ENCODE results near the gene ADD3. TPM values are rescaled to one million over a fixed set of nuclear protein-coding genes. Genes with fewer than 3 reads are reported as not detected.

ADD3 gene
- polyA plus RNA-seq, 1 experiment: 192 TPM

DNA sequence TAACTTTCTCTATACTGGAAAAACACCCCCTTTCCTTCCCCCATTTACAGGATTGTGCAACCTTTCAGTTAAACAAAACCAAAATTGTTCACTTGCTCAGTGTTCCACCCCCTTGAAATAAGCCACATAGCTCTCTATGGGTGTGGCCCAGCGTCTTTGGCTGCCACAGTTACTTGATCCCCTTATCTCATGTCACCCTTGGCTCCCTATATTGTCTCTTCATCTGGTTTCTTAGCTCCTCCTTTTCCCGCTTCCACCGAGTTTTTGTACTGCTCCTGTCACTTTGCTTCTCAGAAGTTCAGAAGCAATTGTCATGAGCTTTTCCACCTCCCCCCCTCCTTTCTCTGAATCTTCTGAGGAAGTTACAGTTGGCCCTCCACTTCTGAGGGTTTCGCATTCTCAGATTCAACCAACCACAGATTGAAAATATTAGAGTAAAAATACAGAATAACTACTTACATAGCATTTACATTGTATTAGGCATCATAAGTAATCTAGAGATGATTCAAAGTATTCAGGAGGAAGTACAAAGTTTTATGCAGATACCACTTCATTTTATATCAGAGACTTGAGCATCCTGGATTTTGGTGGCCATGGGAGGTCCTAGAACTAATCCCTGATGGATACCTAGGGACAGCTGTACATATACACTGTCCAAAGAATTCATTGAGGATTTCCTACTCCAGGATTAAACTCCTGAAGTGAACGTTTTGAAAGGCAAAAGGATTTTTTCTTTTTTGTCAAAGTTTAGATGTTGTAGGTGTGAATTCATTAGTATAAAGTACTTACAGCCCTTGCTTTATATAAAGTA is 60.4 kb downstream of the ADD3 start:
- CTCF ChIA-PET: interaction anchor here (4.3 kb wide), 1 partner anchor 184 kb away, joined by 18 read pairs; no protein-coding TSS in a partner anchor
- POLR2A ChIA-PET: no interaction called here

DNA sequence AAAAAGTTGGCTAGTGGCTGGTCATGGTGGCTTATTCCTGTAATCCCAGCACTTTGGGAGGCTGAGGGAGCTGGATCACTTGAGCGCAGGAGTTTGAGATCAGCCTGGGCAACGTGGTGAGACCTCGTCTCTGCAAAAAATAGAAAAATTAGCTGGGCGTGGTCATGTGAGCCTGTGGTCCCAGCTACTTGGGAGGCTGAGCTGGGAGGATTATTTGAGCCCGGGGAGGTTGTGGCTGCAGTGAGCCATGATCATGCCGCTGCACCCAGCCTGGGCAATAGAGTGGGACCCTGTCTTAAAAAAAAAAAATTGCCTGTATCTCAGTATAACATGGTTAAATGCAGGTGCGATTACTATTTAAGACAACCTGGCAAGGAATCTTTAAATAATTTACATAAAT is 61.0 kb downstream of the ADD3 start:
- H3K9me3 ChIP-seq (ENCODE audit: control insufficient read depth, insufficient read depth, low read length): no peaks in the 10 kb centered on the region
- H3K4me3 ChIP-seq (ENCODE audit: low read depth, low read length): no peak overlapping the region
- no peak overlapping the region for H3K27ac ChIP-seq (ENCODE audit: low read depth, low read length)
- TF ChIP-seq, protein P1, sequence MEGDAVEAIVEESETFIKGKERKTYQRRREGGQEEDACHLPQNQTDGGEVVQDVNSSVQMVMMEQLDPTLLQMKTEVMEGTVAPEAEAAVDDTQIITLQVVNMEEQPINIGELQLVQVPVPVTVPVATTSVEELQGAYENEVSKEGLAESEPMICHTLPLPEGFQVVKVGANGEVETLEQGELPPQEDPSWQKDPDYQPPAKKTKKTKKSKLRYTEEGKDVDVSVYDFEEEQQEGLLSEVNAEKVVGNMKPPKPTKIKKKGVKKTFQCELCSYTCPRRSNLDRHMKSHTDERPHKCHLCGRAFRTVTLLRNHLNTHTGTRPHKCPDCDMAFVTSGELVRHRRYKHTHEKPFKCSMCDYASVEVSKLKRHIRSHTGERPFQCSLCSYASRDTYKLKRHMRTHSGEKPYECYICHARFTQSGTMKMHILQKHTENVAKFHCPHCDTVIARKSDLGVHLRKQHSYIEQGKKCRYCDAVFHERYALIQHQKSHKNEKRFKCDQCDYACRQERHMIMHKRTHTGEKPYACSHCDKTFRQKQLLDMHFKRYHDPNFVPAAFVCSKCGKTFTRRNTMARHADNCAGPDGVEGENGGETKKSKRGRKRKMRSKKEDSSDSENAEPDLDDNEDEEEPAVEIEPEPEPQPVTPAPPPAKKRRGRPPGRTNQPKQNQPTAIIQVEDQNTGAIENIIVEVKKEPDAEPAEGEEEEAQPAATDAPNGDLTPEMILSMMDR (IDR thresholded peaks at IDR 0.05; ENCODE audit: low read depth, low read length): no peak
- CTCF ChIA-PET: interaction anchor here (1.1 to 4.3 kb wide), 3 partner anchors 10 to 185 kb away, joined by 3 to 18 read pairs (median 4); no protein-coding TSS in a partner anchor
- no peaks in the 10 kb centered on the region for H3K27me3 ChIP-seq (ENCODE audit: control insufficient read depth, insufficient read depth, low read length)
- no peak for DNase-seq (ENCODE audit: low read depth, low spot score)
- POLR2A ChIA-PET: no interaction called here

More for the DNA sequence above, 60.4 kb downstream of the ADD3 start:
- H3K4me3 ChIP-seq (ENCODE audit: low read depth, low read length): no peak overlapping the region
- TF ChIP-seq, protein P1 (IDR thresholded peaks at IDR 0.05; ENCODE audit: low read depth, low read length): no peak
- no peak overlapping the region for H3K27ac ChIP-seq (ENCODE audit: low read depth, low read length)
- DNase-seq (ENCODE audit: low read depth, low spot score): no peak
- H3K9me3 ChIP-seq (ENCODE audit: control insufficient read depth, insufficient read depth, low read length): no peaks in the 10 kb centered on the region
- H3K27me3 ChIP-seq (ENCODE audit: control insufficient read depth, insufficient read depth, low read length): no peaks in the 10 kb centered on the region

DNA sequence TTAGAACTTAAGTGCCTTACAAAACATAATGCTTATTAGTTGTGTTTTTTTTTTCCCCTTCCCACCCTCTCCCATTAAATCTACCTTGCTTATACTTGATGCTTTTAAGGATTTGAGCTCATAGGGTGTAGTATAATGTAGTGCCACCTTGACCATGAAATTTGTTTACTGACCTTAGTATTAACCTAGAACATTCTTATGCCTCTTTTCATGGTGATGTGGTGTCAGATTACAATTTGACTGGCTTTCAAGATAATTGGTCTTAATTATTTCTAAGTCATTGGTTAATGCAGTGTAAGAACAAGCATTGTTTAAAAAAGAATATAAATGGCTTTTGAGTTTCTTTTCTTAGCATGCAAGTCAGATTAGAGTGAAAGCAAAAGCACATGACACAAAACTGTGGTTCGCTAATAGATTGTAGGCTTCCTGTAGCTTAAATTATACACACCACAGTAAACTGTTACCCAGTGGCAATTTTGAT is 61.8 kb downstream of the ADD3 start:
- Histone ChIP-seq H3K4me3 (ENCODE audit: low read depth, low read length) (no peak overlapping the region), H3K27ac (ENCODE audit: low read depth, low read length) (no peak overlapping the region), H3K9me3 (ENCODE audit: control insufficient read depth, insufficient read depth, low read length) (no peaks in the 10 kb centered on the region), H3K27me3 (ENCODE audit: control insufficient read depth, insufficient read depth, low read length) (no peaks in the 10 kb centered on the region)
- no peak for DNase-seq (ENCODE audit: low read depth, low spot score)
- TF ChIP-seq, protein P1 (IDR thresholded peaks at IDR 0.05; ENCODE audit: low read depth, low read length): no peak
- ChIA-PET POLR2A (no interaction called here), CTCF (interaction anchor here (1.1 to 4.3 kb wide), 3 partner anchors 11 to 185 kb away, joined by 3 to 18 read pairs (median 4); no protein-coding TSS in a partner anchor)

DNA sequence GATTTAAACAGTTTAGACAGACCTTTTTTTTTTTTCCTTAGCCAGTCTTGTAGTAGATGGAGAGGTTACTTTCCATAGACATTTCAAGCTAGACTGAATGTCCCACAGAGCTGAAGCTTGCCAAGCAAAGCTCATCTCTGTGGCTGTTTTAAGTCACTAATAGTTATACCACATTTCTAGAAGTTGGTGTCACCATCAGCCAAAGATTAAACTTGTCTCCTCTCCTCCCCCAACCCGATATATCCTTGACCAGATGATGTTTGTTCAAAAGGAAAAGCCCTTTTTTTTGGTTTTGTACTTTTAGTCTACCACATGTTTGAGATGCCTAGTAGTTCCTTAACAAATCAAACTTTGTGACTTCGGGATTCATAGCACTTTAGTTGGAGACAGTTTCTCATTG is 66.1 kb downstream of the ADD3 start:
- ChIA-PET CTCF (interaction anchor here (1.0 to 2.2 kb wide), 2 partner anchors 10 to 190 kb away, joined by 3 to 12 read pairs; no protein-coding TSS in a partner anchor), POLR2A (no interaction called here)
- no peak for DNase-seq (ENCODE audit: low read depth, low spot score)
- Histone ChIP-seq H3K9me3 (ENCODE audit: control insufficient read depth, insufficient read depth, low read length) (no peaks in the 10 kb centered on the region), H3K27me3 (ENCODE audit: control insufficient read depth, insufficient read depth, low read length) (no peaks in the 10 kb centered on the region), H3K4me3 (ENCODE audit: low read depth, low read length) (no peak overlapping the region), H3K27ac (ENCODE audit: low read depth, low read length) (no peak overlapping the region)
- TF ChIP-seq, protein P1 (IDR thresholded peaks at IDR 0.05; ENCODE audit: low read depth, low read length): no peak

DNA sequence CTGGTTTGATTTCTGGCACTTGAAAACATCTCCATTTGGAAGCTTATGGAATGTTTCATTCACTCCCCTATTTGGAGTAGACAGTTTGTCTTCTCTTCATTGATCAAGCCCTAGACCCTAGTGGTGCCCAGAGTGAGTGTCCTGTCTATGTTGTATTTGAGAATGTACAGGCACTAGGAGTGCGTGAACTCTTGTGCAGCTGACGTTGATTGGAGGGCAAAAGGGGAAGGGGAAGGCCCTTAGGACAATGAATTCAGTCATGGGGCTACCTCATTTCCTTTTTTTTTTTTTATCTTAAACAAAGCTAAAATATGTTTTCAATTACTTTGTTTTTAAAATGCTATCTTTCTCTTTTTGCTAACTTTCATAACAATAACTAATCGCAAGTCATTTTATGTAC is 66.5 kb downstream of the ADD3 start:
- peak overlapping the region; percentile 1 for H3K27ac ChIP-seq (ENCODE audit: low read depth, low read length)
- TF ChIP-seq, protein P1 (IDR thresholded peaks at IDR 0.05; ENCODE audit: low read depth, low read length): no peak
- ChIA-PET CTCF (interaction anchor here (1.0 to 2.2 kb wide), 2 partner anchors 10 to 190 kb away, joined by 3 to 12 read pairs; no protein-coding TSS in a partner anchor), POLR2A (interaction anchor here (2.0 kb wide), 1 partner anchor 67 kb away, joined by 13 read pairs; the partner anchor contains the start of gene ADD3)
- DNase-seq (ENCODE audit: low read depth, low spot score): no peak
- no peak overlapping the region for H3K4me3 ChIP-seq (ENCODE audit: low read depth, low read length)
- no peaks in the 10 kb centered on the region for H3K27me3 ChIP-seq (ENCODE audit: control insufficient read depth, insufficient read depth, low read length)
- no peaks in the 10 kb centered on the region for H3K9me3 ChIP-seq (ENCODE audit: control insufficient read depth, insufficient read depth, low read length)
